Neuronal stem cell (in vitro differentiated cells): ENCODE measurements around the gene MPRIP.
"Not testable (repeated sequence)": the region's sequence is repeated elsewhere in the genome, so short reads cannot be mapped to it uniquely, and the experiment has no call there.

ENCODE experiments used
- DNase-seq: peaks from one replicate; pipeline ENCODE4 v3.0.0-alpha.2; 2013; ENCODE audit warnings: low spot score
- H2AFZ ChIP-seq: one replicate; pipeline ENCODE4 v1.6.1; 2013; ENCODE audit warnings: mild to moderate bottlenecking, low read length, inconsistent platforms
- H2AK5ac ChIP-seq: 2 replicates; pipeline ENCODE4 v1.6.1; 2013; ENCODE audit warnings: low read depth, mild to moderate bottlenecking, inconsistent platforms, low read length, moderate library complexity, mixed read lengths
- H2BK120ac ChIP-seq: 2 replicates; pipeline ENCODE4 v1.6.1; 2013; ENCODE audit warnings: low read depth, mild to moderate bottlenecking, inconsistent platforms, low read length, moderate library complexity, mixed read lengths
- H2BK12ac ChIP-seq: one replicate; pipeline ENCODE4 v1.6.1; 2013; ENCODE audit warnings: low read length, inconsistent platforms
- H2BK15ac ChIP-seq: 2 replicates; pipeline ENCODE4 v1.6.1; 2013; ENCODE audit warnings: mild to moderate bottlenecking, low read length, inconsistent platforms, mixed read lengths
- H2BK5ac ChIP-seq: one replicate; pipeline ENCODE4 v1.6.1; 2013; ENCODE audit warnings: inconsistent platforms, mild to moderate bottlenecking, low read length, moderate library complexity
- H3K14ac ChIP-seq: one replicate; pipeline ENCODE4 v1.6.1; 2013; ENCODE audit warnings: low read length, inconsistent platforms
- H3K18ac ChIP-seq: 2 replicates; pipeline ENCODE4 v1.6.1; 2013; ENCODE audit warnings: low read length, inconsistent platforms
- H3K23ac ChIP-seq: 2 replicates; pipeline ENCODE4 v1.6.1; 2013; ENCODE audit warnings: low read depth, mild to moderate bottlenecking, mixed read lengths, low read length, inconsistent platforms; ENCODE audit not compliant: poor library complexity
- H3K27ac ChIP-seq: replicated peaks from 3 replicates; pipeline ENCODE4 v1.5.1; 2013; ENCODE audit warnings: low read length, inconsistent platforms
- H3K27me3 ChIP-seq, 3 experiments: 2 replicates each; pipeline ENCODE4 v1.6.1; 2013; ENCODE audit warnings: low read length in 3 of 3, mild to moderate bottlenecking in 2 of 3, inconsistent platforms in 1 of 3, low read depth in 1 of 3, mixed read lengths in 1 of 3, moderate library complexity in 1 of 3; ENCODE audit not compliant: control insufficient read depth in 3 of 3, insufficient read depth in 3 of 3
- H3K36me3 ChIP-seq, 2 donors: replicated peaks in 1 of 2; 2 replicates each; pipeline ENCODE4 v1.6.1; 2013; ENCODE audit warnings: low read length in 2 of 2; ENCODE audit not compliant: control insufficient read depth in 2 of 2, insufficient read depth in 2 of 2
- H3K4ac ChIP-seq: 2 replicates; pipeline ENCODE4 v1.6.1; 2013; ENCODE audit warnings: inconsistent platforms, mild to moderate bottlenecking, low read length, moderate library complexity
- H3K4me1 ChIP-seq, 2 donors: 1 replicate in 1 of 2; 2 replicates in 1 of 2; pipeline ENCODE4 v1.6.1; 2013; ENCODE audit warnings: low read length in 2 of 2, low read depth in 1 of 2; ENCODE audit not compliant: control insufficient read depth in 2 of 2, insufficient read depth in 1 of 2
- H3K4me2 ChIP-seq: one replicate; pipeline ENCODE4 v1.6.1; 2013; ENCODE audit warnings: mild to moderate bottlenecking, low read length, inconsistent platforms; ENCODE audit not compliant: insufficient read depth, poor library complexity, severe bottlenecking
- H3K4me3 ChIP-seq, 2 donors: 2 replicates each; pipeline ENCODE4 v1.5.1; 2013; ENCODE audit warnings: low read length in 2 of 2, mild to moderate bottlenecking in 2 of 2, inconsistent platforms in 1 of 2, moderate library complexity in 1 of 2
- H3K79me1 ChIP-seq: one replicate; pipeline ENCODE4 v1.6.1; 2013; ENCODE audit warnings: low read depth, mild to moderate bottlenecking, inconsistent platforms, low read length, moderate library complexity
- H3K9ac ChIP-seq: one replicate; pipeline ENCODE4 v1.6.1; 2013; ENCODE audit warnings: mild to moderate bottlenecking, low read depth, low read length, inconsistent platforms; ENCODE audit not compliant: poor library complexity
- H3K9me3 ChIP-seq, 2 donors: replicated peaks in 1 of 2; 2 replicates each; pipeline versions ENCODE3 to v1.6.1; 2013; ENCODE audit warnings: low read length in 2 of 2, mild to moderate bottlenecking in 2 of 2, inconsistent platforms in 1 of 2, low read depth in 1 of 2, mixed read lengths in 1 of 2, moderate library complexity in 1 of 2; ENCODE audit not compliant: control insufficient read depth in 2 of 2, insufficient read depth in 1 of 2
- H4K8ac ChIP-seq: one replicate; pipeline ENCODE4 v1.6.1; 2013; ENCODE audit warnings: low read depth, mild to moderate bottlenecking, inconsistent platforms, low read length, moderate library complexity
- H4K91ac ChIP-seq: one replicate; pipeline ENCODE4 v1.6.1; 2013; ENCODE audit warnings: low read length, low read depth, mild to moderate bottlenecking, inconsistent platforms; ENCODE audit not compliant: poor library complexity
- WGBS, 2 donors: extraction: QIAGEN DNeasy Blood & Tissue Kit; methylation state at CpG; one replicate each; pipeline ENCODE4 v1.1.7; 2013; ENCODE audit warnings: missing lambda C conversion rate in 2 of 2, mixed read lengths in 1 of 2; ENCODE audit not compliant: insufficient read length in 2 of 2, insufficient replicate concordance in 1 of 2; ENCODE audit errors: extremely low coverage in 2 of 2; 5-methylcytosine and 5-hydroxymethylcytosine counted together

MPRIP gene

GRCh38 chr17:16996726-16997125 is 45.5 kb upstream of the MPRIP start:
- H4K8ac ChIP-seq, H2BK15ac ChIP-seq, H3K27me3 ChIP-seq, H3K23ac ChIP-seq, H3K27ac ChIP-seq, H3K14ac ChIP-seq, H3K79me1 ChIP-seq, H2BK120ac ChIP-seq, H2BK5ac ChIP-seq, H3K9me3 ChIP-seq, H3K9ac ChIP-seq, H3K4ac ChIP-seq, H2AK5ac ChIP-seq, H3K18ac ChIP-seq, DNase-seq, H3K4me3 ChIP-seq, H4K91ac ChIP-seq, H3K4me2 ChIP-seq, H3K4me1 ChIP-seq, H3K36me3 ChIP-seq, H2AFZ ChIP-seq, H2BK12ac ChIP-seq: not testable (repeated sequence)
- no CpG with 5 or more reads among the region's 11 CpGs for WGBS, 2 donors

DNA sequence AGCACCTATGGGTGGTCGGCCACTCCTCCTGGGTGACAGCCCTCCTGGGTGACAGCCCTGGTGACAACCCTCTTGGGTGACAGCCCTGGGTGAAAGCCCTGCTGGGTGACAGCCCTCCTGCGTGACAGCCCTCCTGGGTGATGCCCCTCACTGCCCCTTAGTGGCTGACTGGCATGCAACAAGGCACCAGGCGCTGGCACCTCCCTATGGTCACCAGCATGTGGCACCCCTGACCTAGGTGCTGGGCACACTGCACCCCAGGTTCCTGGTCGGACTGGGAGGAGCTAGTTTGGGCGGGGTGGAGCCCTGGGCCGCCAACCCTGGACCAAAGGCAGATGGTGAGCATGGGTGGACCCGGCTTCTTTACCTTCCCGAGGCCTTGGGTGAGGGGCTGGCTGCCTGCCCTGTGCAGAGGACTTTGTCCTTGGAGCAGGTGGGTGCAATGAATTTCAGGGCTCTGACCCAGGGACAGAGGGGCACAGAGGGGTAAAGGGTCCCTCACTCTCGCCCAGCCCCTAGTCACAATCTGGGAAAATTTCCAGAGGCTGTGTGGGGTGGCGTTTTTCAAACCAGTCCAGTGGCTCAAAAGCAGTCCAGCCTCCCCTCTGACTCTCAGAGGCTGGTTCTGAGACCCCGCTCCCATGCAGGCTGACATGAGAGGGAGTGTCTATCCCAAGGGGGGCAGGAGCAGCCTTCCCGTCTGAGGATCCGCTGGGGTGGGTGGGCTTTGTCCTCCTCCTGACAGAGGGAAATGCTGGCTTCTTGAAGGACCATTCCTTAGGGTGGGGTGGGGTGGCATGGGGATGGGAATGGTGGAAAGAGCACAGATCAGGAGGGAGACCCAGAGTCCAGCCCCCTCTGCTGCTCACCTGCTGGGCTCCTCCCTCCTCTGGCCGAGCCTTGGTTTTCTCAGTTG is 44.5 kb upstream of the MPRIP start:
- H3K27ac ChIP-seq: no peak overlapping the region
- no peak overlapping the region for H3K4me3 ChIP-seq
- no peak for DNase-seq
- no peak overlapping the region for H2BK12ac ChIP-seq
- H4K91ac ChIP-seq: no peak overlapping the region
- H2BK15ac ChIP-seq: no peak overlapping the region
- H3K23ac ChIP-seq: no peak overlapping the region
- no peak overlapping the region for H2AFZ ChIP-seq
- H3K36me3 ChIP-seq: no peaks in the 10 kb centered on the region
- no peaks in the 10 kb centered on the region for H3K27me3 ChIP-seq
- no peak overlapping the region for H4K8ac ChIP-seq
- no peak overlapping the region for H3K14ac ChIP-seq
- peak overlapping the region; percentile 35 for H2BK5ac ChIP-seq
- no peak overlapping the region for H3K4me2 ChIP-seq
- H3K79me1 ChIP-seq: no peaks in the 10 kb centered on the region
- no peak overlapping the region for H3K18ac ChIP-seq
- H2AK5ac ChIP-seq: peak overlapping the region; percentile 61
- peaks cover 0 to 4% of the 10 kb centered on the region in 2 donors for H3K9me3 ChIP-seq
- H3K4me1 ChIP-seq: no peaks in the 10 kb centered on the region
- no peak overlapping the region for H3K9ac ChIP-seq
- H3K4ac ChIP-seq: no peak overlapping the region
- H2BK120ac ChIP-seq: no peak overlapping the region
- no CpG with 5 or more reads among the region's 14 CpGs for WGBS, 2 donors

DNA sequence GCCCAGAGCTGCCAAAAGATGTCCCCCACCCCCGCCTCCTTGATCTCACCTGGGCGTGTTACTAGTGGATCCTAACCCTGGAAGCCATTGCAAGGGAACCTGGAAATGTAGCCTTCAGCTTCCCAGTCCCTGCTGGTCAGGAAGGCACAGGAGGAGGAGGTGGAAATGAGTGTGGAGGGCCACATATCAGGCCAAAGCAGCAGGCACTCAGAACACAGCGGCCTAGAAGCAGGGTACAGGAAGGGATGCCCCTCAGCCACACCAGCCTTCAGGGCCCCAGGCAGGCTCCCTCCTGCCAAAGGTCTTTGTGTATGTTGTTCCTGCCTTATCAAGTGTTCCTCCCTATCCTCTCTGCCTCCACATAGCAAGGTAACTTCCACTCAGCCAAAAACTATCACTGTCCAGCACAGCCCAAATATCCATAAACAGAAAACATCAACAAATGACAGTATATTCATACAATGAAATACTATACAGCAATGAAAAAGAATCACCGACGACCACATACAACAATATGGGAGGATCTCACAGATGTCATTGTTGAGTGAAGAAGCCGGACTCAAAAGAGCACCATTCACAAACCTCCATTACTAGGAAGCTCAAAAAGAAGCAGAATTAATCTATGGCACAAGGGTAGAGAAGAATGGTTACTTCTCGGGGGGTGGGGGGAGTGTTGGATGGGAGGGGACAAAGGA is 42.2 kb upstream of the MPRIP start:
- H3K4me2 ChIP-seq: no peak overlapping the region
- H3K36me3 ChIP-seq: no peaks in the 10 kb centered on the region
- DNase-seq: no peak
- H3K23ac ChIP-seq: no peak overlapping the region
- H3K14ac ChIP-seq: no peak overlapping the region
- H3K9ac ChIP-seq: peak overlapping the region; percentile 60
- peak overlapping the region; percentile 17 for H2BK15ac ChIP-seq
- no CpG with 5 or more reads among the region's 7 CpGs for WGBS, 2 donors
- no peak overlapping the region for H3K4ac ChIP-seq
- H3K18ac ChIP-seq: peak overlapping the region; percentile 28
- peak overlapping the region; percentile 65 for H4K8ac ChIP-seq
- no peaks in the 10 kb centered on the region for H3K79me1 ChIP-seq
- peaks cover 0 to 3% (median 0%) of the 10 kb centered on the region in 3 experiments for H3K27me3 ChIP-seq
- no peak overlapping the region for H2BK12ac ChIP-seq
- H3K4me1 ChIP-seq: no peaks in the 10 kb centered on the region
- H4K91ac ChIP-seq: no peak overlapping the region
- no peak overlapping the region for H2BK120ac ChIP-seq
- H3K9me3 ChIP-seq: peaks cover 0 to 4% of the 10 kb centered on the region in 2 donors
- H2AFZ ChIP-seq: no peak overlapping the region
- no peak overlapping the region for H3K4me3 ChIP-seq
- peak overlapping the region; percentile 46 for H2AK5ac ChIP-seq
- peak overlapping the region; percentile 82 for H2BK5ac ChIP-seq
- no peak overlapping the region for H3K27ac ChIP-seq
